Activated CD4-positive, alpha-beta T cell treated with anti-CD3 and anti-CD28 coated beads for 4 hours (primary cell): Measurements from ENCODE around the gene ANKS6.

Source experiments
- DNase-seq, 2 donors: peaks; one replicate each; pipeline ENCODE4 v3.0.0-alpha.2; 2020

Gene ANKS6

GRCh38 chr9:98771209-98771874 is 25.0 kb downstream of the ANKS6 start:
- DNase-seq: no peak

DNA sequence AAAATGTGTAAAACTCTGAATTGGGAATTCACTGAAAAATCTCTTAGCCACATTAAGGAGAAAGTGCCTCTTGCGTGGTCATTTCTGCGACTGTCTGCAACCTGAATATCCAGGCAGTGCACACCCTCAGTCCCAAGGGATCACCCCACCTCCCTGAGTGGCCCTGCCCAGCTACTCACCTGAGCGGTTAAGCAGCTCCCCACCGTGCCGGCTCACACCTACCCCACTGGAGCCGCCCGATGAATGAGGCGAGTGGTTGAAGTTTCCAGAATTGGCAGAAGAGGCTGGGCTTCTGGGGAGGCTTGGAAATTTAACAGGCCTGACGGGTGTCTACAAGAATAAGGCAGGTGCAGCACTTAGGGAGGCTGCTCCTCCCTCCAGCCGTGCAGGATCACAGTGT is 25.6 kb downstream of the ANKS6 start:
- no peak for DNase-seq

GRCh38 chr9:98768344-98768743 is 28.0 kb downstream of the ANKS6 start:
- DNase-seq: no peak

GRCh38 chr9:98767915-98768314 is 28.4 kb downstream of the ANKS6 start:
- DNase-seq: no peak

DNA sequence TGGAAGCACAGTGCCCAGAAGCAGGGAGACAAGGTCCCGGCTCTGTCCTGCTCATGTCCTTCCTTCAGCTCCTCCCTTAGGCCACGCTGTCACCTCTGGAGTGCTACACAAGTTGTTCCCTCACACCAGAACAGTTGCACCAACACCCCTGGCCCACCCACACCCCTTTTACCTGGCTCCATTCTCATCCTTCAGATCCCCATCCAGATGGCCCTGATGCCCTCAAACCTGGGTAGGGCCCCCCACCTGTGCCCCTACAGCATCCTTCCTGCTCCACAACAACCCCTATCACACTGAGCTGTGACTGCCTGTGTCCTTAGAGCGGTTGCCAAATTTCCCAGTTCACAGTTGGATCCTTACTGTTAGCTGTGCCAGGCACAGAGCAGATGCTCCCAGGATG is 29.2 kb downstream of the ANKS6 start:
- no peak for DNase-seq

DNA sequence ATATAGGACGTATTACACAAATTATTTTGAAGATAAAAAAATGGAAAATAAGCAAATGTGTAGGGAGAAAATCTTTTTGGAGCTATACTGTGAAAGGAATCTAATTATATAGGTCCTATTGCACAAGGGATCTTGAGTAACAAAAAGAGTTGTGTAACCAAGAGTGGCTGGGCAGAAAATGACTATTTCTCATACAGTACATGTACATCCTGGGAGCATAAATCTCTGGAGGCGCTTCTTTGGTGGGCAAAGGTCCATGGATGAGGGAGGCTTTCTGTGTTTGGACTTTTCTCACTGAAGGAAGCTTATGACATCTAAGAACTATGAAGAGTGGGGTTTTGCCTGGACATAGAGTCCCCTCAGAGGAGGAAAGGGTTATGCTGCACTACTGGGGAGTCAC is 29.8 kb downstream of the ANKS6 start:
- no peak for DNase-seq

DNA sequence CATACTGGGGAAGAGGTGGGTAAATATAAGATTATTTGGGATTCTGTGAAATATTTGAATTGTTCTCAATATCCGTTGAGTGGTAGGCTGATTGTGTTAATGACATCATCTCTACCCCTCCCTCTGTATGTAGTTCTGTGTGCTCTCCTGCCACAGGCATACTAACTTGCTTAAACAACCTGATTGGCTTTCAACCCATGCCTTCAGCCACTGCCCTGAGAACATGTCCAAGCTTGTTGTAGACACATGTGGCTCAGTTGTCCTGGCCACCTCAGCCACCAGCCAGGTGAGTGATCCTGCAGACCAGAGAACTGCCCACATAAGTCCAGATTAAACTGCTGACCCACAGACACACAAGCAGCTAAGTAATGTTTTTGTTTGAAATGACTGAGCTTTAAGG is 31.1 kb downstream of the ANKS6 start:
- DNase-seq: no peak

DNA sequence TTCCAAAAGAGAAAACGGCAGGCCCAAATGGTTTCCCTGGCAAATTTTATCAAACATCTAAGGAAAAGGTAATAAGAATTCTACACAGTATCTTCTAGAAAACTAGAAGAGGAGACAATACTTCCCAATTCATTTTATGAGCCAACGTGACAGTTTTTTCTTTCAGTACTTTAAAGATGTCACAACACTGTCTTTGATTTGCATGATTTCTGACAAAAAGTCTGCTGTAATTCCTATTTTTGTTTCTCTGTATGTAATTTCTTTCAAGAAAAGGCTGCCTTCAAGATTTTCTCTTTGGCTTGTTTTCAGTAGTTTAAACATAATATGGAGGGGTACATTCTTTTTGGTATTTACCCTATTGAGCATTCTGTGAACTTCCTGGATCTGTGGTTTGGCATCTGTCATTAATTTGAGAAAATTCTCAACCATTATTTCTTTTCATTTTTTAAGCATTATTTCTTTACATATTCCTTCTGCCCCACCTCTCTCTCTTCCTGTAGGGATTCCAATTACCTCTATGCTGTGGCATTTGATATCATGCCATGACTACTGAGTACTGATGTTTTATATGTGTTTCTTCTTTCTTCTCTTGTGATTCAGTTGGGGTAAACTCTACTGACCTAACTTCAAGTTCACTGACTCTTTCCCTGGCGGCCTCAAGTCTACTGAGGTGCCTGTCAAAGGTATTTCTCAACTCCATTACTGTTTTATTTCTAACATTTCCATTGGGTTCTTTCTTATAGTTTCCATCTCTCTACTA is 32.2 kb downstream of the ANKS6 start:
- DNase-seq: no peak

GRCh38 chr9:98760231-98760630 is 36.1 kb downstream of the ANKS6 start:
- no peak for DNase-seq

GRCh38 chr9:98755006-98755618 is 41.2 kb downstream of the ANKS6 start:
- no peak for DNase-seq

DNA sequence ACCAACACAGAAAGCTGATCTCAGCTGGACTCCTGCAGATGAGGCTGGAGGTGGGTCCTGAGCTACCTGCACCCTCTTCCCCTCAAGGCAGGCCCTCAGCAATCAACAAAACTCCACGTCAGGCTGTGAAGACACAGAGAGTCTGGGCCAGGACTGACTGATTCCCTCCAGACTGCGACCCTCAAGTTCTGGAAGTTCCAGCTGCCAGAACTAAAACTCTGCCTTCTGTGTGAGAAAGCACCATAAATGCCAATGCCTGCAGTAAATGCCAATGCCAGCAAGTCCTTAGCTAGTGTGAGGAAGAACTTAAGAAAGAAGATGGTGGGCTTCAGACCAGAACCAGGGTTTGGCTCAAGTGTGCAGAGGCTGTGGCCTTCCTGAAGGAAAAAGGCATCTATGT is 45.1 kb downstream of the ANKS6 start:
- no peak for DNase-seq

DNA sequence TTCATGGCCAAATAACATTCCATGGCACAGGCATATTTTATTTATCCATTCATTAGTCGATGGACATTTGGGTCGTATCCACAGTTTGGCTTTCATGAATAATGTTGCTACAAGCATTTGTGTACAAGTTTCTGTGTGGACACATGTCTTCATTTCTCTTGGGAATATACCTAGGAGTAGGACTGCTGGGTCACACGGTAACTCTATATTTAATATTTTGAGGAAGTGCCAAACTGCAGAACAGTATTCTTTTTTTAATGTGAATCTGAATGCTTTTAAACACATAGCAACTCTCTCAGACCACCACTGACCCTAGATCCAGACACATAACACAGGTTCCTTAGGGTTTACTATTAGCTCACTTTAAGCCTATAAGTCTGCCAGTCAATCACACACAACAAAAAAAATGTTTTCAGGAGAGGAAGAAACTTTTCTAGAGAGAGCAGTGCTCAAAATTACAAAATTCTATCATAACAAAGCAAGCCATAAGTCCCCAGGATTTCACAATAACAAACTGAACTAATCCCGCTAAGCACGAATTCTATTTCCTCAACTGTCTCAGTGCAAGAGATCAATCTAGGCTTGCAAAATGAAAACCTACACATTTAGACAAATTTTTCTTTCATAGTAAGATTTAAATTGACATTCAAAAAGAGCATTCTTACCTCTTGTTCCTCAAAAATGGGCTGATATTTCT is 45.8 kb downstream of the ANKS6 start:
- DNase-seq: no peak

DNA sequence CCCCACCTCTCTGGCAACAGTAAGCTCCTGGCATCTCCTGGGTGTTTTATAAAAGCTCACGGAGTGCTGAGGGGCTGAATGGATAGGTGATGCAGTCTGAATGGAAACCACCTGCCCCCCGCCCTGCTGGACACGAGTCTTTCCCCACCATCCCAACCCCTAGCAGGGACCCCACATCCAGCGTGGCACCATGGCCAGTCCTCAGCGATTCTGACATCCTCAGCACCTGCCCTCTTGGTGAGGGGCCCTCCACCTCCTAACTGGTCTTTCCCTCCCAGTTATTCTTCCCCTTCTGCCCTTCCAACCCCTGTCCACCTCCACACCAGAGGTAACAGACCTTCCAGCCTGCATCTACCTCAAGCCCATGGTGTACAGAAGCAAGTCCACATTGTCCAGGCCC is 48.9 kb downstream of the ANKS6 start:
- no peak for DNase-seq

- DNase-seq: no peak
These were observed 50.9 kb downstream of the ANKS6 start for GRCh38 chr9:98745470-98745869.

- no peak for DNase-seq
These were observed 52.3 kb downstream of the ANKS6 start for GRCh38 chr9:98743818-98744611.

DNA sequence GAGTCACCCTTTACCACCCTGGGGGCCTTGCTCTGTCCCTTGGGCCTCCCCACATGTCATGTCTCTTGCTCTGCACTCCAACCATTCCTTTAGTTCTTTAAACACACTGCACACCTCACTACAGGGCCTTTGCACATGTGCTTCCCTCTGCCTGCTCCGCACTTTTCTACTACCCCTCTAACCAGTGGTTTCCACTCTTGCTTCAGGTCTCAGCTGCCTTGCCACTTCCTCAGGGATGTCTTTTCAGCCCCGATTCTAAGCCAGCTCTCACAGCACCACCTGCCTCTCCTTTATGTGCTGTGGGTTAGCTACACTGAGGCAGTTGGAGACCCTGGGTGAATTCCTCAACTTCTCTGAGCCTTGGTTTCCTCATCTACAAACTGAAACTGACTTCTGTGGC is 53.0 kb downstream of the ANKS6 start:
- no peak for DNase-seq

DNA sequence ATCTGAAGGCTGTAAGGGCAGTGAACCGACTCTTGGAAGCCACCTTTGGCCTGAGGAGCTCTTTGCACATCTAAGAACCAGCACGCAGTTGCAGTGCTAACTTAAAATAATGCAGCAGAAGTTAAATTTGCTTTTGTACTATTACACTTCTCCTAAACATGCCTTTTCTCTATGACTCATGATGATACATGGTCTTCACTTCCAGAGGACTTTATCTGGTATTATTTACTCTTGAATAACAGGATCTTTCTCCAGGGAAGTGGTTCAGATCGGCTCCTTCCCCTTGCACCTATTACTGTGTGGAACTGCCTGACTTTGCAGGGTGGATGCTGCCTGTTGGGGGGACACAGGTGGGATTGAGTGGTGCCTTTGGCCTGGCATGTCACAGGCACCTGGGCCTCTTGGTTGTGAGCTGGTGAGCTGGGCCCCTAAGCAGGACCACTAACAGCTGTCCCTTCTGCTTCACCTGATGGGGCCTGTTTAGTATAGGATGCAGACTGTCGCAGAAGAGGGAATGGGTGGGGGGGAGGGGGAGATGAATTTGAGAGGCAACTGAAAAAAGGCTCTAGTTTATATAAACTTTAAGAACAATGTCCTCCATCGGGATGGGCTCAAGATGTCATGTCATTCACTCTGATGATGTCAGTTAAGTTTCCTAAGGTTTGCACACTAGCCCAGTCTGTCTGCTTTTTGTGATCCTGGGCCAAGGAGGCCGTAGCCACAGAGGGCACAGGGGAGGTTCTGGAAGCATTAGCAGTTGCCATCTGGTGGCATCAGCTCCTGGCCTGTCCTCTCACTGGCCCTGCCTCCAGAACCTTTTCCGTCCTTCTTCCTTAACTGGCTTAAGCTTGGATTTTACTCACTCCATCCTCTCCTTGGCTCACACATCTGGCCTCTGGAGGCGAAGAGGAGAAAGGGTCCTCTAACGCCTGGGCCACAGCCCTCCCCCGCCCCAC is 53.8 kb downstream of the ANKS6 start:
- DNase-seq: no peak

DNA sequence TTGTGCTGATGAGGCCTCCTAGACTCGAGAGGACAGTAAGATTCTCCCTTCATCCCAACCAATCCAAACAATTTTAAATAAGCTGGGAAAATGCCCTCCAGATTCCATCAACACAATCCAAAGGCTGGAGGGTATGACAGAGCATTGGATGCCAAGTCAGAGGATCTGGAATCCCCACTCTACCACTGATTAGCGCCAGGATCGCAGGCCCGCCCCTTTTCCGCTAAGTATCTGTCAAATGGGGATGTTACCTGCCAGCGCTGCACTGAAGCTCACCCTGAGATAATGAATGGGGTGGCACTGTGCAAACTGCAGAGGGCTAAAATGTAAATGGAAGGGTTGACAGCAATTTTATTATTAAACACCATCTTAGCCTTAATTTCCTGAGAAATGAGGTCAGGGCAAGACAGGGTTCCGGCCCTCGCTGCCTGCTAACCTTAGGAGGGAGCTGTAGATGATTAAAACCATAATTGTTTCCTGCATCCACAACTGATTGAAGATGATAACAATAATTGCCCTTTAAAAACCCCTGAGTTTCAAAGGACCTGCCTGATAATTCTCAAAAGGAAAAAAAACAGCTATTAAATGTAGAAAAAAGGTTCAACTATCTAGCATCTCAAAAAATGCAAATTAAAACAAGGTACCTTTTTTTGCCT is 56.0 kb downstream of the ANKS6 start:
- DNase-seq: no peak

- DNase-seq: no peak
These were observed 57.6 kb downstream of the ANKS6 start for GRCh38 chr9:98738741-98739140.

GRCh38 chr9:98736226-98736625 is 60.1 kb downstream of the ANKS6 start:
- DNase-seq: no peak

DNA sequence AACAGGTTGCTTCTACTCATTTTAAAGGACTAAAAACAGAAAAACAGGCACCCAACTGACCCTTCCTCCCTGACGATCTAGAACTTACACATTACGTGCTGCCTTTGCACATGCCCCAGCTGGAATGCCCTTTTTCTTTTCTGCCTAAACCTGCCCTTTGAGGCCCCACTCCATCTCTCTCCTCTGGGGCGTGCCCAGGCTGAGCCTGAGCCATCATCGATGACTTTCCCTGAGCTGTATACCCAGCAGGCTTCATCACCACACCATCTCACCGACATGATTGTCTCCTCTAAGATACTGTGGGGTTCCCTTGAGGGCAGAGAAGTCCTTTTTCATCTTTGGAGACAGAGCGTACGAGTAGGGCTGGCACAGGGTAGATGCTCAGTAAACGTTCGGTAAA is 63.6 kb downstream of the ANKS6 start:
- no peak for DNase-seq
